Upper lobe of right lung (tissue), 1 donor: ENCODE results near the gene HAPLN1. TPM values are rescaled to one million over a fixed set of nuclear protein-coding genes. Genes with fewer than 3 reads are reported as not detected.

Source experiments
- ATAC-seq: fragments of 200-7000 bp; cut with Tn5 transposase; one replicate; pipeline ENCODE4 v1.9.1; 2020; ENCODE audit warnings: mild to moderate bottlenecking, moderate library complexity
- DNase-seq: peaks from one replicate; pipeline ENCODE4 v3.0.0-alpha.2; 2020
- H3K27ac ChIP-seq: fragments of 200-600 bp; one replicate; pipeline ENCODE4 v1.8.0; 2022
- H3K27me3 ChIP-seq: fragments of 200-600 bp; one replicate; pipeline ENCODE4 v1.8.0; 2022; ENCODE audit warnings: mild to moderate bottlenecking
- H3K36me3 ChIP-seq: fragments of 200-600 bp; one replicate; pipeline ENCODE4 v1.8.0; 2022
- H3K4me1 ChIP-seq: fragments of 200-600 bp; one replicate; pipeline ENCODE4 v1.8.0; 2022
- H3K4me3 ChIP-seq: fragments of 200-600 bp; one replicate; pipeline ENCODE4 v1.8.0; 2022; ENCODE audit warnings: mild to moderate bottlenecking
- H3K9me3 ChIP-seq: fragments of 200-600 bp; one replicate; pipeline ENCODE4 v1.8.0; 2022
- intact Hi-C: fragments of 100-400 bp; cut with DNase I; formaldehyde crosslinking; loops from one replicate; pipeline ENCODE4 v1.11.0; 2022
- total RNA-seq: library from RNA; stranded (reverse); fragmentation: NEBNext Ultra II Directional; extraction: Animal tissue kit (Norgen Biotek cat#: 25700); gene quantifications from one replicate; pipeline ENCODE4 v1.2.1, GENCODE V29; 2021
- TF ChIP-seq, protein P1 (sequence below): fragments of 200-600 bp; IDR thresholded peaks from one replicate; pipeline ENCODE4 v1.8.0; 2022; ENCODE audit warnings: antibody characterized with exemption
- donor health status: DM: no; HTN: yes; CAD: no; lungs with severe emphysema.

Gene HAPLN1
- total RNA-seq, 1 donor from 2014 or later, result 0.12 TPM

DNA sequence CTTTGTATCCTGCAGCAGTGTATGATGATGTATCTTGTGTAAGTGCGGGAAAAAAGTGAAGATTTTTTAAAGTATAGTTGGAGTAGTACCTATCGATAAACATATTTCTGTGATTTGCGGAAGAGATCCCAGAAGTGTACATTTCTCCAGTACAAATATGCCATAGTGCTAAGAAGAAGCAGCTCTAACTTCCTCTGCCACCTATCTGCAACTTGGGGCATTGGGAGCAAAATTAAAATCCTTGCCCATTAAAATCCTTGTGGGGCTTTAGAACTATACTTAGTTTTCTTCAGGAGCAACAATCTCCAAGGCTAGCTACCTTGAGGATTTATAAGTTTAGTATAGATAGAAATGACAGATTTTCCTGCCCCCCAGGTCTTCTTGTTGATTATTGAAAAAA lies 125.4 kb downstream of the HAPLN1 start:
- no peak for DNase-seq
- TF ChIP-seq, protein P1, sequence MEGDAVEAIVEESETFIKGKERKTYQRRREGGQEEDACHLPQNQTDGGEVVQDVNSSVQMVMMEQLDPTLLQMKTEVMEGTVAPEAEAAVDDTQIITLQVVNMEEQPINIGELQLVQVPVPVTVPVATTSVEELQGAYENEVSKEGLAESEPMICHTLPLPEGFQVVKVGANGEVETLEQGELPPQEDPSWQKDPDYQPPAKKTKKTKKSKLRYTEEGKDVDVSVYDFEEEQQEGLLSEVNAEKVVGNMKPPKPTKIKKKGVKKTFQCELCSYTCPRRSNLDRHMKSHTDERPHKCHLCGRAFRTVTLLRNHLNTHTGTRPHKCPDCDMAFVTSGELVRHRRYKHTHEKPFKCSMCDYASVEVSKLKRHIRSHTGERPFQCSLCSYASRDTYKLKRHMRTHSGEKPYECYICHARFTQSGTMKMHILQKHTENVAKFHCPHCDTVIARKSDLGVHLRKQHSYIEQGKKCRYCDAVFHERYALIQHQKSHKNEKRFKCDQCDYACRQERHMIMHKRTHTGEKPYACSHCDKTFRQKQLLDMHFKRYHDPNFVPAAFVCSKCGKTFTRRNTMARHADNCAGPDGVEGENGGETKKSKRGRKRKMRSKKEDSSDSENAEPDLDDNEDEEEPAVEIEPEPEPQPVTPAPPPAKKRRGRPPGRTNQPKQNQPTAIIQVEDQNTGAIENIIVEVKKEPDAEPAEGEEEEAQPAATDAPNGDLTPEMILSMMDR, result no peak
- Histone ChIP-seq H3K4me3 (no peak overlapping the region), H3K36me3 (no peaks in the 10 kb centered on the region), H3K4me1 (no peaks in the 10 kb centered on the region), H3K27ac (no peak overlapping the region), H3K9me3 (no peaks in the 10 kb centered on the region), H3K27me3 (no peaks in the 10 kb centered on the region)
- ATAC-seq, result no peak
- intact Hi-C loops, result no loop called here

DNA sequence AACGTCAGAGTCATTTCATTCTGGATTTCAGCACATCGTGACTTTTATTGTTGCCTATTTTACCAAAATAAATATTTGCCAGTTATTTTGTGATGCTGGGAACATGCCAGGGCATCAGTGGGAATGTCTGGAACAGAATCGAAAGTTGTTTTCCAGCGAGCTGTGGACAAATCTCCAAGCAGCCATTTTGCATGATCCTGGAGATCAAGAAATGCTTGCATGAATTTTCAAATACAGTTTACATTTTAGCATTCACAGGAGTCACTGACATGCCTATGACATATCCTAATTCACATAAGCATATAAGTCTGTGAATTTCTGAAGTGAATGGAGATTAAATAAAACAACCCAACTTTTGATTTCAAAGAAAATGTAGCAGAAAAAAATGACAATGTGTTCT lies 129.7 kb downstream of the HAPLN1 start:
- no peaks in the 10 kb centered on the region for H3K4me1 ChIP-seq
- TF ChIP-seq, protein P1, result no peak
- DNase-seq, result no peak
- no peaks in the 10 kb centered on the region for H3K36me3 ChIP-seq
- no peak for ATAC-seq
- intact Hi-C loops, result no loop called here
- H3K27ac ChIP-seq, result no peak overlapping the region
- H3K4me3 ChIP-seq, result no peak overlapping the region
- H3K9me3 ChIP-seq, result no peaks in the 10 kb centered on the region
- H3K27me3 ChIP-seq, result no peaks in the 10 kb centered on the region

DNA sequence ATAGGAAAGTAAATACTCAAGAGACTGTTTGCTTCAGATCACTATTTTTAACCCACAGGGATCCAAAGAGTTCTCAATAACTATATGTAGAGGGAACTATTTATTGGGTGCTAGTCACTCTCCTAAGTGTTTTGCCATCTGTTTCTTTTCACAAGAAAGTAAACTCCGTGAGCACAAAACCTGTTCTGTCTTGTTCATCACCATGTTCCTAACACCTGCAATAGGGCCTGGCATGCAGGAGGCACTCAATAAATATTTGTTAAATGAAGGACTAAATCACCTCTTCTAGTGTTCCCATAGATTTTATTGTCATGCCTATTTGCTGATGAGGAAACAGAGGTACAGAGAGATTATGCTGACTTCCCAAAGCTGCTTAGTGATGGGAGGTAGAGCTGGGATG lies 130.9 kb downstream of the HAPLN1 start:
- intact Hi-C loops, result no loop called here
- TF ChIP-seq, protein P1, result no peak
- Histone ChIP-seq H3K27ac (no peak overlapping the region), H3K4me1 (no peaks in the 10 kb centered on the region), H3K27me3 (no peaks in the 10 kb centered on the region), H3K9me3 (no peaks in the 10 kb centered on the region), H3K36me3 (no peaks in the 10 kb centered on the region), H3K4me3 (no peak overlapping the region)
- no peak for DNase-seq
- no peak for ATAC-seq

Other genes starting within 250 kb of the HAPLN1 start
- 90.0 TPM for gene VCAN, start 249.1 kb downstream of the HAPLN1 start, total RNA-seq